ENCODE measurements around the gene TMEM106A.
"Not testable (repeated sequence)": the region's sequence is repeated elsewhere in the genome, so short reads cannot be mapped to it uniquely, and the experiment has no call there.

Gene TMEM106A

DNA sequence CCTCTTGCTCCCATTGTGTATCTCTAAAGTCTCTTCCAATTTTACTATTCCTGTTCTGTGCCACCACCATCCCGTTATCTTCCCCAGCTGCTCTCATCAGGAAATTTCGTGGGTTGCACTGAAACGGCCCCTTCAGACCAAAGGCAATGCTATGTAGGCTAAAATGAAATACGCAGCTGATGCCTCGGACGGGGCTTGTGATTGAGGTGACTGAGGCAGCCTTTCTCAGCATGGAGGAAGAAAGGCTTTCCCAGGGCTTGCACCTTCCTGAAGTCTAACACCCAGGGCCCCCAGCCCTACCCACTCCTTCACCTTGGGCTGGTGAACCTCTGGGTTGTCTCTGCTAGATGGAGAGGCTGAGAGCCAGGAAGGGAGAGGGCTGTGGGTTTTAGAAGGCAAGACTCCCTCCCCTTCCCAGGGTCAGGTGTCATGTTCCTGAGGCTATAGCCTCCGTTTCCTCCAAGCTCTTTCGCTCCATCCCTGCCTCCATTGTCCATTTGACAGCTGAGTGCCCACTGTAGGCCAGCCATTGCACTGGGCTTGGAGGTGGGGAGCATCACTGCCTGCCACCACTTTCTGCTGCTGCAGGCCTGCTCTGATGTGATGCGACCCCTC lies 8.9 kb downstream of the TMEM106A start:
- H3K27ac ChIP-seq, result no peak overlapping the region
- no peak for DNase-seq (ENCODE audit: low spot score)
- TF ChIP-seq, protein P1, sequence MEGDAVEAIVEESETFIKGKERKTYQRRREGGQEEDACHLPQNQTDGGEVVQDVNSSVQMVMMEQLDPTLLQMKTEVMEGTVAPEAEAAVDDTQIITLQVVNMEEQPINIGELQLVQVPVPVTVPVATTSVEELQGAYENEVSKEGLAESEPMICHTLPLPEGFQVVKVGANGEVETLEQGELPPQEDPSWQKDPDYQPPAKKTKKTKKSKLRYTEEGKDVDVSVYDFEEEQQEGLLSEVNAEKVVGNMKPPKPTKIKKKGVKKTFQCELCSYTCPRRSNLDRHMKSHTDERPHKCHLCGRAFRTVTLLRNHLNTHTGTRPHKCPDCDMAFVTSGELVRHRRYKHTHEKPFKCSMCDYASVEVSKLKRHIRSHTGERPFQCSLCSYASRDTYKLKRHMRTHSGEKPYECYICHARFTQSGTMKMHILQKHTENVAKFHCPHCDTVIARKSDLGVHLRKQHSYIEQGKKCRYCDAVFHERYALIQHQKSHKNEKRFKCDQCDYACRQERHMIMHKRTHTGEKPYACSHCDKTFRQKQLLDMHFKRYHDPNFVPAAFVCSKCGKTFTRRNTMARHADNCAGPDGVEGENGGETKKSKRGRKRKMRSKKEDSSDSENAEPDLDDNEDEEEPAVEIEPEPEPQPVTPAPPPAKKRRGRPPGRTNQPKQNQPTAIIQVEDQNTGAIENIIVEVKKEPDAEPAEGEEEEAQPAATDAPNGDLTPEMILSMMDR (conservative IDR thresholded peaks at IDR 0.05; ENCODE audit: low read depth), result no peak
- ChIA-PET CTCF (no interaction called here), POLR2A (ENCODE audit: low non-redundant PET) (no interaction called here)

DNA sequence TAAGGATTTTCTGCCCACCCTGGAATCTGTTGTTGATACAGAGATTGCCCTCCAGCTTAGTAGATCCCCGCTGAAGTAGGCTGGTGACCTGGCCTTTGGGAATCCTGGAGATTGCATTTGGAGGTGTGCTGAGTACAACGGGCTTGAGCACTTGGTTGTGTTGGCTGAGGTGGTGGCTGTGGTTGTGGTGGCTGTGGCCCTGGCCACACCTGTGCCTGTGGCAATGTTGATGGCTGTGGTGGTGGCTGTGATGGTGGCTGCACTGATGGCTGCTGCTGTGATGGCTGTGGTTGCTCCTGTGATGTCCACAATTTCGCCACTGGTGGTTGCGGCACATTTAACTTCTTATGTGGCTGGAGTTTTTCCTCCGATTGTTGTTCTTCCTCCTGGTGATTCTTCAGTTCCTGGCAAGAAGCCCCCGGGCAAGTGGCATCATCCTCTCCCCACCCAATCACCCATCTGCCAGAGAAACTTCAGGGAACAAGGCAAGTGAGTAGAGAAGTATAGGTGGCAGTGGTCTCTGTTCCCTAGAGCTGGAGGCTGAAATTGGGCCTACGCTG lies 12.6 kb downstream of the TMEM106A start:
- TF ChIP-seq, protein P1 (conservative IDR thresholded peaks at IDR 0.05; ENCODE audit: low read depth), result no peak
- no peak for DNase-seq (ENCODE audit: low spot score)
- 0 out of 2 replicates have a peak overlapping the region, but pooled peaks have one; percentile 1 for H3K27ac ChIP-seq
- ChIA-PET CTCF (no interaction called here), POLR2A (ENCODE audit: low non-redundant PET) (interaction anchor here (0.6 kb wide), 1 partner anchor 10 kb away, joined by 3 read pairs; no protein-coding TSS in a partner anchor)

DNA sequence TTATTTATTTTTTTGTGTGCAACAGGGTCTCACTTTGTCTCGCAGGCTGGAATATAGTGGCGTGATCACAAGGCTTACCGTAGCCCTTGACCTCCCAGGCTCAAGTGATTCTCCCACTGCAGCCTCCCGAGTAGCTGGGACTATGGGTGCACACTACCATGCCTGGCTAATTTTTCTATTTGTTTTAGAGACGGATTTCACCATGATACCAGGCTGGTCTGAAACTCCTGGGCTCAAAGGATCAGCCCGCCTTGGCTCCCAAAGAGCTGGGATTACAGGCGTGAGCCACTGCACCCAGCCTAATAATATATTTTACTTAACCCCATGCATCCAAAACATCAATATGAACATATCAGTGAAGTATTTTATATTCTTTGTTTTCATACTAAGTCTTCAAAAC lies 14.7 kb downstream of the TMEM106A start:
- TF ChIP-seq, protein P1 (conservative IDR thresholded peaks at IDR 0.05; ENCODE audit: low read depth), result no peak
- POLR2A ChIA-PET (ENCODE audit: low non-redundant PET), result no interaction called here
- CTCF ChIA-PET, result interaction anchor here (0.6 kb wide), 1 partner anchor 108 kb away, joined by 3 read pairs; no protein-coding TSS in a partner anchor
- H3K27ac ChIP-seq, result no peak overlapping the region
- DNase-seq (ENCODE audit: low spot score), result no peak

DNA sequence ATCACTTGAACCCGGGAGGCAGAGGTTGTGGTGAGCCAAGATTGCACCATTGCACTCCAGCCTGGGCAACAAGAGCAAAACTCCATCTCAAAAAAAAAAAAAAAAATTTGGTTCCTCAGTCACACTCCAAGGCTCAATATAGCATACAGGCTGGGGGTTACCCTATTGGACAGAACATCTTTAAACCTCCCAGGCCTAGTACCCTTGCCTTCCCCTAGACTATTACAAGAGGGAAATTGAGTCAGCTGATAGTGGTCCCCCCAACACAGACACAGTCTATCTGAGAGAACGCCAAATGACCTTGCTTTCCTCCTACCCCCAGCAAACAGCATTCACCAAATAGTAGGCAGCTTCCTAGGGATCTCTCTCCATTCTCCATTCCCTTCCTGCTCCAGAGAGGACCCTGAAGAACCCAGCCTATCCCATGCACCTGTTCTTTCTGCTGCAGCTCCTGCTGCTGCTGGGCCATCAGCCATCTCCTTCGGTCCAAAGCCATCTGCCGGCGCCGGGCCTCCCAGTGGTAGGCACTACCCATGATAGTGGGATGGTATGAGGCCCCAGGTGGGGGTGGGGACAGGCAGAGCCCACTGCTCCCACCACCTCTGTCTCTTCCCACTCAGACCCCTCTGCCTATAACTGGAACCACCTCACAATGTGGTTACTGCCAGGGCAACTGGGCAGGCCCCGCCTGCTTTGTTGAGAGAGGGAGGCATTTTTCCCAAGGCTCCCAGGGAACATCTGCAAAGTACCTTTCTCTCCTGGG lies 16.5 kb downstream of the TMEM106A start, which contains the start of gene CCDC200:
CCDC200 (minus strand) TSS at position 604 of the 763 bp plus-strand sequence; CDS start at position 535, 69 bp downstream.
- H3K27ac ChIP-seq; DNase-seq (ENCODE audit: low spot score); CTCF ChIA-PET; POLR2A ChIA-PET (ENCODE audit: low non-redundant PET): not testable (repeated sequence)

DNA sequence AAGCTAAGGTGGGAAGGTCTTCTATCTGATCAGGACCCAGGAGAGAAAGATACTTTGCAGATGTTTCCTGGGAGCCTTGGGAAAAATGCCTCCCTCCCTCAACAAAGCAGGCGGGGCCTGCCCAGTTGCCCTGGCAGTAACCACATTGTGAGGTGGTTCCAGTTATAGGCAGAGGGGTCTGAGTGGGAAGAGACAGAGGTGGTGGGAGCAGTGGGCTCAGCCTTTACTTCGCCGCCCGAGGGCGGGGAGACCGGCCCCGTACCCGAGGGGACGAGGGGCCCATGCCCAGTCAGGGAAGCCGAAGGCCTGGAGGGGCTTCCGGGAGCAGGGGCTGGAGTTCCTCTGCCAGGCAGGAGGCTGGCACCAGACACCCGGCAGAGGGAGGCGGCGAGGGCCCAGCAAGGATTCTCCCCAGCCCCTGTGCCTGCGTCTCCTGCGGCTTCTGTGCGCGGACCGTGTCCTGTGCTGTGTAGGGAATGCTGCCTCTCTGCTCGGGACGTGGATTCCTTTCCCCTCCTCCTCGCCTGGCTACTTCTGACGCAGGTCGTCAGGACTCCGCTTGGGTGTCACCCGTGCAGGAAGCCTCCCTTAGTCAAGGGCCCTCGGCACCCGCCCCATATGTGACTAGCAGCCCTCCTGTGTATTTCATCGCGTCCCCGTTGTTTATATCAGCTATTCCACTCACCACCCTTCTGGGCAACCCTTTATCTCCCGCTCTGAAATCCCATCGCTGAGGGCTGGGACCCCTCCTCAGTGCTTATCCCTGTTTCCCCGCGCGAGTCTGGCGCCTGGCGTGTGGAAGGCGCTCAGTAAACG lies 19.7 kb downstream of the TMEM106A start:
- POLR2A ChIA-PET (ENCODE audit: low non-redundant PET); DNase-seq (ENCODE audit: low spot score); CTCF ChIA-PET: not testable (repeated sequence)
- H3K27ac ChIP-seq, result peak overlapping the region; percentile 19

DNA sequence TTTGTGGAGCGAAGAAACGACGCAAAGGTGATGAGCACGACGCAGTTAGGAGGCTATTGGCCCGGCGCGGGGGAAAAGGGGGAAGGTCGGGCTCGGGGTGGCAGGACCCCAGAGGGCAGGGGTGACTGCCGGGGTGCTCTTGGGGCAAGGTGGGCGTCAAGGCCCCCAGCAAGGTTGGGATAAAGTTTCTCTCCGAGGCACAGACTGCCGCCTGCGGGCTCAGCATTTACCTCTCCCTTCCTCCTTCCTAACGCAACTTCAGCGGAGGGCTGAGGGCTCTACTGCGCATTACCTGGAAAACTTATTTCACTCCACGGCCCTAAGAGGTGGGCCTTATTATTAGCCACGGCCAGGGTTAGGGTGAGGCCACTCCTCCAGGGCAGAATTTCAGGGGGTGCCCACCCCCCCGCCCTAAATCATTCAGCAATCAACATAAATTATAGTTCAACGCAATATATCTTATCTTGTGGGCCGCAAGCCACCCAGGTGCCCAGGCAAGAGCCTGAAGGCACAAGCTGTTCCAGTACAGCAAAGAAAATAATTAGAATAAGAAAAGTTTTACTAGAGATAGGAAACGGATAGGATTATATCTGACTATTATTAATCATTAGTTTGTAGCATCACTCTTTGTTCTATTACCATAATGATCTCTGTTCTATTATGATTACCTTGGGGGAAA lies 20.5 kb downstream of the TMEM106A start:
- POLR2A ChIA-PET (ENCODE audit: low non-redundant PET); DNase-seq (ENCODE audit: low spot score); CTCF ChIA-PET: not testable (repeated sequence)
- H3K27ac ChIP-seq, result peak overlapping the region; percentile 32; the same call in 1 of the 2 replicates

DNA sequence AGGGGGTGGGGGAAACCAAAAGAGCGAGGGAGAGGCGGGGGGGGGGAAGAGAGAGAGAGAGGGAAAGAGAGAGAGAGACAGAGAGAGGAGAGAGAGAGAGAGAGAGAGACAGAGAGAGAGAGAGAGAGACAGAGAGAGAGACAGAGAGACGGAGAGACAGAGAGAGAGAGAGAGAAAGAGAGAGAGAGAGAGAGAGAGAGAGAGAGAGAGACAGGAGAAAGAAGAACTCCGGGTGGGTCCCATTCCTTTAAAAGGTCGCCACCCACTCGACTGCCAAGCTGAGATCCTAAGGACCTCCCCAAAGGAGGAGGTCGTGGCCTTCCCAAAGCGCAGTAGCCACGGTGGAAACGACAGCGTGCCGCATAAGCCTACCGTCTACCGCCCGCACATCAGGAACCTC lies 21.6 kb downstream of the TMEM106A start:
- H3K27ac ChIP-seq; DNase-seq (ENCODE audit: low spot score); CTCF ChIA-PET; POLR2A ChIA-PET (ENCODE audit: low non-redundant PET): not testable (repeated sequence)

DNA sequence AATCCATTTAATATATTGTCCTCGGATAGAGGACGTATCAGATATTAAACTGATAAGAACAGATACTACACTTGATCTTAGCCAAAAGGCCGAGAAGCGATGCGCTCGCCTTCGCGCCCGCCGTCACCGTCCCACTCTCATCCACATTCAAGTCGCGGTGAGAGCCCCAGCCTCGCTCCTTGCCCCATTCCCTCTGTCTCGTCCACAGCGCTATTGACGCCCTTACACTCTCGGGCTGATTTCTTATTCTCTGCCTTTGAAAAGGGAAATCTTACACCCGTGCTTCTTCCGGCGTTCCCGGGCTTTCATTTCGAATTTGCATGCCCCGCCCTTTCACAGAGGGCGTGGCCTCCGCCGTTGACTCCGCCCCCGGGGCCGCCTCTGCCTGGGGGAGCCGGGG lies 22.2 kb downstream of the TMEM106A start, which contains the start of gene RNU2-1:
RNU2-1 (minus strand) TSS at position 101 of the 400 bp plus-strand sequence.
- CTCF ChIA-PET; POLR2A ChIA-PET (ENCODE audit: low non-redundant PET); H3K27ac ChIP-seq; DNase-seq (ENCODE audit: low spot score): not testable (repeated sequence)

DNA sequence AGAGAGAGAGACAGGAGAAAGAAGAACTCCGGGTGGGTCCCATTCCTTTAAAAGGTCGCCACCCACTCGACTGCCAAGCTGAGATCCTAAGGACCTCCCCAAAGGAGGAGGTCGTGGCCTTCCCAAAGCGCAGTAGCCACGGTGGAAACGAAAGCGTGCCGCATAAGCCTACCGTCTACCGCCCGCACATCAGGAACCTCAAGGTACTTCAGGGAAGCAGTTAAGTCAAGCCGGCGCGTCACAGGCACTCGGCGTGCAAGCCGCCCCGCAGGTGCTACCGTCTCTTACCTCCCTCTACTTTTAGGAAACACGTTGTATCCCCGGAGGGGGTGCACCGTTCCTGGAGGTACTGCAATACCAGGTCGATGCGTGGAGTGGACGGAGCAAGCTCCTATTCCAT lies 27.9 kb downstream of the TMEM106A start:
- CTCF ChIA-PET; POLR2A ChIA-PET (ENCODE audit: low non-redundant PET): not testable (repeated sequence)

DNA sequence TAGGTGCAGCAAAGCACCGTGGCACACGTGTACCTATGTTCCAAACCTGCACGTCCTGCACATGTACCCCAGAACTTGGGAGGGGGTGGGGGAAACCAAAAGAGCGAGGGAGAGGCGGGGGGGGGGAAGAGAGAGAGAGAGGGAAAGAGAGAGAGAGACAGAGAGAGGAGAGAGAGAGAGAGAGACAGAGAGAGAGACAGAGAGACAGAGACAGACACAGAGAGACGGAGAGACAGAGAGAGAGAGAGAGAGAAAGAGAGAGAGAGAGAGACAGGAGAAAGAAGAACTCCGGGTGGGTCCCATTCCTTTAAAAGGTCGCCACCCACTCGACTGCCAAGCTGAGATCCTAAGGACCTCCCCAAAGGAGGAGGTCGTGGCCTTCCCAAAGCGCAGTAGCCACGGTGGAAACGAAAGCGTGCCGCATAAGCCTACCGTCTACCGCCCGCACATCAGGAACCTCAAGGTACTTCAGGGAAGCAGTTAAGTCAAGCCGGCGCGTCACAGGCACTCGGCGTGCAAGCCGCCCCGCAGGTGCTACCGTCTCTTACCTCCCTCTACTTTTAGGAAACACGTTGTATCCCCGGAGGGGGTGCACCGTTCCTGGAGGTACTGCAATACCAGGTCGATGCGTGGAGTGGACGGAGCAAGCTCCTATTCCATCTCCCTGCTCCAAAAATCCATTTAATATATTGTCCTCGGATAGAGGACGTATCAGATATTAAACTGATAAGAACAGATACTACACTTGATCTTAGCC lies 29.1 kb downstream of the TMEM106A start:
- DNase-seq (ENCODE audit: low spot score); H3K27ac ChIP-seq; CTCF ChIA-PET; POLR2A ChIA-PET (ENCODE audit: low non-redundant PET): not testable (repeated sequence)

More for the DNA sequence above, 27.9 kb downstream of the TMEM106A start:
- DNase-seq (ENCODE audit: low spot score); H3K27ac ChIP-seq: not testable (repeated sequence)

DNA sequence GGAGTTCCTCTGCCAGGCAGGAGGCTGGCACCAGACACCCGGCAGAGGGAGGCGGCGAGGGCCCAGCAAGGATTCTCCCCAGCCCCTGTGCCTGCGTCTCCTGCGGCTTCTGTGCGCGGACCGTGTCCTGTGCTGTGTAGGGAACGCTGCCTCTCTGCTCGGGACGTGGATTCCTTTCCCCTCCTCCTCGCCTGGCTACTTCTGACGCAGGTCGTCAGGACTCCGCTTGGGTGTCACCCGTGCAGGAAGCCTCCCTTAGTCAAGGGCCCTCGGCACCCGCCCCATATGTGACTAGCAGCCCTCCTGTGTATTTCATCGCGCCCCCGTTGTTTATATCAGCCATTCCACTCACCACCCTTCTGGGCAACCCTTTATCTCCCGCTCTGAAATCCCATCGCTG lies 34.8 kb downstream of the TMEM106A start:
- H3K27ac ChIP-seq; POLR2A ChIA-PET (ENCODE audit: low non-redundant PET); DNase-seq (ENCODE audit: low spot score); CTCF ChIA-PET: not testable (repeated sequence)
